SU-DHL-6 (cell line): Measurements from ENCODE around the gene RPL39L.

ENCODE experiments used
- EZH2phosphoT487 ChIP-seq: fragments of 200-600 bp; sonication (generic), shearing (Covaris generic); conservative IDR thresholded peaks from 2 replicates; pipeline ENCODE4 v1.6.1; 2018; ENCODE audit warnings: mild to moderate bottlenecking, antibody characterized with exemption, low read length, moderate library complexity, mixed read lengths
- TF ChIP-seq, protein P1 (sequence below): fragments of 200-600 bp; sonication (generic); IDR thresholded peaks from one replicate; pipeline ENCODE4 v1.5.1; 2017; ENCODE audit warnings: antibody characterized with exemption, mild to moderate bottlenecking, low read length, moderate library complexity; ENCODE audit not compliant: insufficient read depth, poor library complexity, severe bottlenecking

DNA sequence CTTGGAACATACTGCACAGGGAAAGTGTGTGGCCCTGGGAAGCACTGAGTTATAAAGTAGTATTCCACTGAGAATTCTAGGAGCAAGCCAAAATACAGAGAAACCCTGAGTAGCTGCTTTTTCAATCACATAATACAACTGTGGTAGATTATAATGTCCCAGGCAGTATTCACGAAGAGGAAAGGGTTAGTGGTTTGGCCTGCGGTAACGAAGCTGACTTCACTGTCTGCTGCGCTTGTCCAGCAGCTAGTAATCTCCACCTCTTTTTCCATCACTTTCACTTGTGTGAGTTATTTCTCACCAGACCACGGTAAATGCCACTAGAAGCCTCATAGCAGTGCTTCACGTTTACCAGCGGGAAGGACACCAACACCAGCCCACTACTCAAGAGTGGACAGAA, 34.4 kb downstream of the RPL39L start:
- TF ChIP-seq, protein P1, sequence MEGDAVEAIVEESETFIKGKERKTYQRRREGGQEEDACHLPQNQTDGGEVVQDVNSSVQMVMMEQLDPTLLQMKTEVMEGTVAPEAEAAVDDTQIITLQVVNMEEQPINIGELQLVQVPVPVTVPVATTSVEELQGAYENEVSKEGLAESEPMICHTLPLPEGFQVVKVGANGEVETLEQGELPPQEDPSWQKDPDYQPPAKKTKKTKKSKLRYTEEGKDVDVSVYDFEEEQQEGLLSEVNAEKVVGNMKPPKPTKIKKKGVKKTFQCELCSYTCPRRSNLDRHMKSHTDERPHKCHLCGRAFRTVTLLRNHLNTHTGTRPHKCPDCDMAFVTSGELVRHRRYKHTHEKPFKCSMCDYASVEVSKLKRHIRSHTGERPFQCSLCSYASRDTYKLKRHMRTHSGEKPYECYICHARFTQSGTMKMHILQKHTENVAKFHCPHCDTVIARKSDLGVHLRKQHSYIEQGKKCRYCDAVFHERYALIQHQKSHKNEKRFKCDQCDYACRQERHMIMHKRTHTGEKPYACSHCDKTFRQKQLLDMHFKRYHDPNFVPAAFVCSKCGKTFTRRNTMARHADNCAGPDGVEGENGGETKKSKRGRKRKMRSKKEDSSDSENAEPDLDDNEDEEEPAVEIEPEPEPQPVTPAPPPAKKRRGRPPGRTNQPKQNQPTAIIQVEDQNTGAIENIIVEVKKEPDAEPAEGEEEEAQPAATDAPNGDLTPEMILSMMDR = no peak
- no peak for TF ChIP-seq EZH2phosphoT487
